ENCODE results near the gene PTPRC.

PTPRC gene

DNA sequence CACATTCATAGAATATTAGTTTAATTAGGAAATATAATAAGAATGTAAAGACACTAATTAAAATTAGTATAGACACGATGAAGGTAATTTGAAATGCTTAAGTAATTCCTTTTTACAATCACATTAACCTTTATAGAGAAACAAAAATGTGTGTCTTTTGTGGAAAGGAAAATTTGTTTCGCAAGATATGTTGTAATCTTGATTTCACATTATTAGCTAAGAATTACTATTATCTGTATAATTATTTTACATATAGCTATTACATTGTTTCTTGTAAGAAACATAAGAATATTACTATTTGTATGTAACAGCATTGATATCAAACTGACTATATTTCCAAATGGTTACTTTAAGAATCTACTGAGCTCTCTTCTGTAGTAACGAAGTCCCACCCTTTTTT lies 111.2 kb downstream of the PTPRC start:
- Histone ChIP-seq H3K4me3 (ENCODE audit: low read depth in 1 of 2, low read length in 2 of 2) (no peak overlapping the region), H3K27me3 (ENCODE audit: low read depth, low read length) (no peaks in the 10 kb centered on the region), H3K9me3 (ENCODE audit: control insufficient read depth in 1 of 2, low read length in 2 of 2) (no peaks in the 10 kb centered on the region), H3K36me3 (ENCODE audit: control insufficient read depth in 1 of 2, insufficient read depth in 2 of 2, low read length in 2 of 2) (peaks cover 0 to 4% of the 10 kb centered on the region in 2 donors), H3K4me1 (ENCODE audit: control insufficient read depth in 1 of 2, insufficient read depth in 2 of 2, low read length in 2 of 2) (no peaks in the 10 kb centered on the region), H3K27ac (ENCODE audit: low read length) (no peak overlapping the region)

DNA sequence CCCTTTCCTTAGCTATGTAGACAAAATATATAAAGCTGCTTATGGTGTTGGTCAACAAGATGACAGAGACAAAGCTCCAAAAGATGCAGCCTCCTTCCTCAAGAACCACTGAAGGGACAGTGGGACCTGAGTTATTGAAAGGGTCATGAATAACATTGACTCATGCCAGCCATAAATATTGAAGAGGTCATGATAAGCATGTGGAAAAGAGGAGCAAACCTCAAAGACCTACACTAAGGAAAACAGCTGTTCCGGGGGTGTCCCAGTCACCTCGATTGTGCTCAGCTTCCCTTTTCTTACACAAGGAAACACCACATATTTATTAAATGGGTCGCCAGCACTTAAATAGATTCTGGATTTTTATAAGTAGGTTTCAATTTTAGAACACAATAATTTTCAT lies 112.9 kb downstream of the PTPRC start:
- Histone ChIP-seq H3K9me3 (ENCODE audit: control insufficient read depth in 1 of 2, low read length in 2 of 2) (no peaks in the 10 kb centered on the region), H3K27me3 (ENCODE audit: low read depth, low read length) (no peaks in the 10 kb centered on the region), H3K4me1 (ENCODE audit: control insufficient read depth in 1 of 2, insufficient read depth in 2 of 2, low read length in 2 of 2) (no peaks in the 10 kb centered on the region), H3K36me3 (ENCODE audit: control insufficient read depth in 1 of 2, insufficient read depth in 2 of 2, low read length in 2 of 2) (peaks cover 0 to 4% of the 10 kb centered on the region in 2 donors), H3K4me3 (ENCODE audit: low read depth in 1 of 2, low read length in 2 of 2) (no peak overlapping the region), H3K27ac (ENCODE audit: low read length) (no peak overlapping the region)

- Histone ChIP-seq H3K36me3 (ENCODE audit: control insufficient read depth in 1 of 2, insufficient read depth in 2 of 2, low read length in 2 of 2) (peaks cover 0 to 4% of the 10 kb centered on the region in 2 donors), H3K4me1 (ENCODE audit: control insufficient read depth in 1 of 2, insufficient read depth in 2 of 2, low read length in 2 of 2) (no peaks in the 10 kb centered on the region), H3K27ac (ENCODE audit: low read length) (no peak overlapping the region), H3K9me3 (ENCODE audit: control insufficient read depth in 1 of 2, low read length in 2 of 2) (no peaks in the 10 kb centered on the region), H3K27me3 (ENCODE audit: low read depth, low read length) (no peaks in the 10 kb centered on the region), H3K4me3 (ENCODE audit: low read depth in 1 of 2, low read length in 2 of 2) (no peak overlapping the region)
Observed at GRCh38 chr1:198754670-198755069, 115.8 kb downstream of the PTPRC start.

DNA sequence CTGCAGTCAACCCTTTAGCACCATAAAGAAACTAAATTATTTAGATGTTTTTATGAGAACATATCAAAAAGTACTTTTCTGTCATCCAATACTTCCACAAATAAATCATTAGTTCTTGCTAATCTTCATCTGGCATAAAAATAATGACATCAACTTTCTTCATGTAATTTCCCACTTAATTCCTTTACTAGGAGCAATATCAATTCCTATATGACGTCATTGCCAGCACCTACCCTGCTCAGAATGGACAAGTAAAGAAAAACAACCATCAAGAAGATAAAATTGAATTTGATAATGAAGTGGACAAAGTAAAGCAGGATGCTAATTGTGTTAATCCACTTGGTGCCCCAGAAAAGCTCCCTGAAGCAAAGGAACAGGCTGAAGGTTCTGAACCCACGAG lies 116.9 kb downstream of the PTPRC start:
- H3K9me3 ChIP-seq (ENCODE audit: control insufficient read depth in 1 of 2, low read length in 2 of 2): no peaks in the 10 kb centered on the region
- no peaks in the 10 kb centered on the region for H3K4me1 ChIP-seq (ENCODE audit: control insufficient read depth in 1 of 2, insufficient read depth in 2 of 2, low read length in 2 of 2)
- no peaks in the 10 kb centered on the region for H3K27me3 ChIP-seq (ENCODE audit: low read depth, low read length)
- H3K36me3 ChIP-seq (ENCODE audit: control insufficient read depth in 1 of 2, insufficient read depth in 2 of 2, low read length in 2 of 2): peaks cover 0 to 4% of the 10 kb centered on the region in 2 donors
- no peak overlapping the region for H3K4me3 ChIP-seq (ENCODE audit: low read depth in 1 of 2, low read length in 2 of 2)
- no peak overlapping the region for H3K27ac ChIP-seq (ENCODE audit: low read length)

GRCh38 chr1:198756470-198756869 lies 117.6 kb downstream of the PTPRC start:
- Histone ChIP-seq H3K27me3 (ENCODE audit: low read depth, low read length) (no peaks in the 10 kb centered on the region), H3K36me3 (ENCODE audit: control insufficient read depth in 1 of 2, insufficient read depth in 2 of 2, low read length in 2 of 2) (peaks cover 0 to 3% of the 10 kb centered on the region in 2 donors), H3K4me1 (ENCODE audit: control insufficient read depth in 1 of 2, insufficient read depth in 2 of 2, low read length in 2 of 2) (no peaks in the 10 kb centered on the region), H3K27ac (ENCODE audit: low read length) (no peak overlapping the region), H3K4me3 (ENCODE audit: low read depth in 1 of 2, low read length in 2 of 2) (no peak overlapping the region), H3K9me3 (ENCODE audit: control insufficient read depth in 1 of 2, low read length in 2 of 2) (no peaks in the 10 kb centered on the region)

DNA sequence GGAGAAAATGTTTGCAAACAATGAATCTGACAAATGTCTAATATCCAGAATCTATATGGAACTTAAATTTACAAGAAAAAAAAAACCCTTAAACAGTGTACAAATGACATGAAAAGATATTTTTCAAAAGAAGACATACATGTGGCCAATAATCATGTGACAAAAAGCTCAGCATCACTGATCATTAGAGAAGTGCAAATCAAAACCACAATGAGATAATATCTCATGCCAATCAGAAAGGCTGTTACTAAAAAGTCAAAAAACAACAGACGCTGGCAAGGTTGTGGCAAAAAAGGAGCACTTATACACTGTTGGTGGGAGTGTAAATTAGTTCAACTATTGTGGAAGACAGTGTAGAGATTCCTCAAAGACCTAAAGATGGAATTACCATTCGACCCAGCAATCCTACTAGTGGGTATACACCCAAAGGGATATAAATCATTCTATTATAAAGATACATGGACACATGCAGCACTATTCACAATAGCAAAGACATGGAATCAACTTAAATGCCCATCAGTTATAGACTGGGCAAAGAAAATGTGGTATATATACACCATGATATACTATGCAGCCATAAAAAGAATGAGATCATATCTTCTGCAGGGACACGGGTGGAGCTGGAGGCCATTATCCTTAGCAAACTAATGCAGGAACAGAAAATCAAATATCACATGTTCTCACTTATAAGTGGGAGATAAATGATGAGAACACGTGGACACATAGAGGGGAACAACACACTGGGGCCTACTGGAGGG lies 123.2 kb downstream of the PTPRC start:
- Histone ChIP-seq H3K27me3 (ENCODE audit: low read depth, low read length) (no peaks in the 10 kb centered on the region), H3K4me1 (ENCODE audit: control insufficient read depth in 1 of 2, insufficient read depth in 2 of 2, low read length in 2 of 2) (no peaks in the 10 kb centered on the region), H3K4me3 (ENCODE audit: low read depth in 1 of 2, low read length in 2 of 2) (no peak overlapping the region), H3K36me3 (ENCODE audit: control insufficient read depth in 1 of 2, insufficient read depth in 2 of 2, low read length in 2 of 2) (no peaks in the 10 kb centered on the region), H3K9me3 (ENCODE audit: control insufficient read depth in 1 of 2, low read length in 2 of 2) (no peaks in the 10 kb centered on the region), H3K27ac (ENCODE audit: low read length) (no peak overlapping the region)

DNA sequence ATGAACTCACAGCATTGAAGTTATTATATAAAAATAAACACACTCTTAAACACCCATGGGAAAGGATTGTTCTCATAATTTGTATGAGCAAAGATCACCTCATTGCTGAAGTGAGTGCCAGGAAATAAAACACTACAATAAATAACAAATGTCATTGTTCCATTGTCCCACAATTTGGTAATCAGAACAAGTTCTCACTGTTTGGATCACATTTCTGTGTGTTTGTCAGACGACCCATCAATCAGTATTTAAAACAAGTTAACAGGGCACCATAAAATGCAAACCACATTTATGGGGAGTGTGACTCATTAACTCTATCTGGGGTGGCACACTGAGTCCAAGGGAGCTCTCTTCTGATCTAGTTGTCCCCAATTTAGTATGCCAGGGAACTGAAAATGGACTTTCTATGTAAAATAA lies 124.5 kb downstream of the PTPRC start:
- no peak overlapping the region for H3K27ac ChIP-seq (ENCODE audit: low read length)
- no peak overlapping the region for H3K4me3 ChIP-seq (ENCODE audit: low read depth in 1 of 2, low read length in 2 of 2)
- H3K4me1 ChIP-seq (ENCODE audit: control insufficient read depth in 1 of 2, insufficient read depth in 2 of 2, low read length in 2 of 2): no peaks in the 10 kb centered on the region
- H3K36me3 ChIP-seq (ENCODE audit: control insufficient read depth in 1 of 2, insufficient read depth in 2 of 2, low read length in 2 of 2): no peaks in the 10 kb centered on the region
- H3K27me3 ChIP-seq (ENCODE audit: low read depth, low read length): no peaks in the 10 kb centered on the region
- no peaks in the 10 kb centered on the region for H3K9me3 ChIP-seq (ENCODE audit: control insufficient read depth in 1 of 2, low read length in 2 of 2)

- no peaks in the 10 kb centered on the region for H3K4me1 ChIP-seq (ENCODE audit: control insufficient read depth in 1 of 2, insufficient read depth in 2 of 2, low read length in 2 of 2)
- H3K36me3 ChIP-seq (ENCODE audit: control insufficient read depth in 1 of 2, insufficient read depth in 2 of 2, low read length in 2 of 2): no peaks in the 10 kb centered on the region
- H3K4me3 ChIP-seq (ENCODE audit: low read depth in 1 of 2, low read length in 2 of 2): no peak overlapping the region
- H3K27me3 ChIP-seq (ENCODE audit: low read depth, low read length): no peaks in the 10 kb centered on the region
- H3K27ac ChIP-seq (ENCODE audit: low read length): no peak overlapping the region
- no peaks in the 10 kb centered on the region for H3K9me3 ChIP-seq (ENCODE audit: control insufficient read depth in 1 of 2, low read length in 2 of 2)
Observed at GRCh38 chr1:198764748-198765147, 125.9 kb downstream of the PTPRC start.

- Histone ChIP-seq H3K27ac (ENCODE audit: low read length) (no peak overlapping the region), H3K4me3 (ENCODE audit: low read depth in 1 of 2, low read length in 2 of 2) (no peak overlapping the region), H3K27me3 (ENCODE audit: low read depth, low read length) (no peaks in the 10 kb centered on the region), H3K9me3 (ENCODE audit: control insufficient read depth in 1 of 2, low read length in 2 of 2) (no peaks in the 10 kb centered on the region), H3K4me1 (ENCODE audit: control insufficient read depth in 1 of 2, insufficient read depth in 2 of 2, low read length in 2 of 2) (no peaks in the 10 kb centered on the region), H3K36me3 (ENCODE audit: control insufficient read depth in 1 of 2, insufficient read depth in 2 of 2, low read length in 2 of 2) (no peaks in the 10 kb centered on the region)
Observed at GRCh38 chr1:198765416-198765815, 126.6 kb downstream of the PTPRC start.

DNA sequence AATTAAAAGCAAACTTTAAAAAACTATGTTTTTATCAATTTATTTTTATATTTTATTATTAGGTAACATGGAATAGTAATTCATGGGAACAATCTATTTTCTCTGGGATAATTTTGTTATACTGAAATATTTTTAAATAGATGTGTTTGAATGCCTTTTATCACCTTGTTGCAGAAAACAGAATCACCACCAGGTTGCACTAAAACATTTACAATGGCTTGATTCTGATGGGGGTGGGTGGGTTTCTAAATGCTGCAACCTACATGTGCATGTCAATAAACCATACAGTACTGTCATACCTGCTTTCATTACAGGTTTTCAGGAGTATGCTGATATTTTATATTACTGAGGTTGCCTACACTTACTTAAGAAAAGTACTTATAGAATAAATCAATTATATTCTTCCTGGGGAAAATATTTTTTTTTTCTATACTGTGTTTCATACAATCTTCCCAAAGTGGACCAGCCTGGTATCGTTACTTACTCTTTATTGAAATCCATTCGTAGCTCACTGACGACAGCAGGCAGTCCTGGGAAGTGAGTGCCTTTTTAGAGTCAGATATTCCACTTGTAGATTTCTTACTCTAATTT lies 132.8 kb downstream of the PTPRC start:
- H3K9me3 ChIP-seq (ENCODE audit: control insufficient read depth in 1 of 2, low read length in 2 of 2): no peaks in the 10 kb centered on the region
- no peak overlapping the region for H3K4me3 ChIP-seq (ENCODE audit: low read depth in 1 of 2, low read length in 2 of 2)
- no peaks in the 10 kb centered on the region for H3K4me1 ChIP-seq (ENCODE audit: control insufficient read depth in 1 of 2, insufficient read depth in 2 of 2, low read length in 2 of 2)
- H3K27me3 ChIP-seq (ENCODE audit: low read depth, low read length): no peaks in the 10 kb centered on the region
- H3K27ac ChIP-seq (ENCODE audit: low read length): no peak overlapping the region
- H3K36me3 ChIP-seq (ENCODE audit: control insufficient read depth in 1 of 2, insufficient read depth in 2 of 2, low read length in 2 of 2): no peaks in the 10 kb centered on the region

DNA sequence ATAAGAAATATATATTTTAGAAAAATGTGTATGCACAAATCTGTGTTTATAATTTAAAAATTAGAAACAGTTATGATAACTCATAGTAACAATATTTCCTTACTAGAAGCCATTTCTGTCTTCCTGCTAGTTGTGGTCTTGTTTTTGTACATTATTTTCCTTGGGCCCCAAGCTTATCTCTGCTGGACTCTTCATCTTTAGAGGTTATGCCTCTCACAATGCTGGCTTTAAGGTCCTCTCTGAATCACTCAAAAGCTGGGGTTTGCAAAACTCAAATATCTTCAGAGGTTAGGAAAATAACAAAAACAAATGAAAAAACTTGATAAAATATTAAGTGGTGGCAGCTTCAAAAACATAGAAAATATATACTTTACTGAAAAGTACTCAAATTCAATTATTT lies 133.8 kb downstream of the PTPRC start:
- Histone ChIP-seq H3K27ac (ENCODE audit: low read length) (no peak overlapping the region), H3K4me3 (ENCODE audit: low read depth in 1 of 2, low read length in 2 of 2) (no peak overlapping the region), H3K27me3 (ENCODE audit: low read depth, low read length) (no peaks in the 10 kb centered on the region), H3K4me1 (ENCODE audit: control insufficient read depth in 1 of 2, insufficient read depth in 2 of 2, low read length in 2 of 2) (no peaks in the 10 kb centered on the region), H3K36me3 (ENCODE audit: control insufficient read depth in 1 of 2, insufficient read depth in 2 of 2, low read length in 2 of 2) (no peaks in the 10 kb centered on the region), H3K9me3 (ENCODE audit: control insufficient read depth in 1 of 2, low read length in 2 of 2) (no peaks in the 10 kb centered on the region)

- Histone ChIP-seq H3K27ac (ENCODE audit: low read length) (no peak overlapping the region), H3K4me3 (ENCODE audit: low read depth in 1 of 2, low read length in 2 of 2) (no peak overlapping the region), H3K4me1 (ENCODE audit: control insufficient read depth in 1 of 2, insufficient read depth in 2 of 2, low read length in 2 of 2) (no peaks in the 10 kb centered on the region), H3K27me3 (ENCODE audit: low read depth, low read length) (no peaks in the 10 kb centered on the region), H3K36me3 (ENCODE audit: control insufficient read depth in 1 of 2, insufficient read depth in 2 of 2, low read length in 2 of 2) (no peaks in the 10 kb centered on the region), H3K9me3 (ENCODE audit: control insufficient read depth in 1 of 2, low read length in 2 of 2) (no peaks in the 10 kb centered on the region)
Observed at GRCh38 chr1:198773030-198773429, 134.2 kb downstream of the PTPRC start.

All from muscle layer of duodenum (tissue), 2 donors.